Measurements from ENCODE around the gene ABCG8. TPM values are rescaled to one million over a fixed set of nuclear protein-coding genes. Genes with fewer than 3 reads are reported as not detected.

Gene ABCG8
- total and polyA plus RNA-seq, 10 of the 15 experiments (the other 5 are each of a cell fraction or from before 2014, with no cell fraction given): not detected

- TF ChIP-seq ZNF592 (IDR thresholded peaks at IDR 0.05) (no peak), MEF2A (IDR thresholded peaks at IDR 0.05; ENCODE audit: insufficient read depth, low read depth, low read length) (no peak), FOS (IDR thresholded peaks at IDR 0.05; ENCODE audit: borderline replicate concordance, extremely low read depth, insufficient read length) (no peak), NFIC (IDR thresholded peaks at IDR 0.05; ENCODE audit: low read depth, low read length) (no peak), BCL11A (IDR thresholded peaks at IDR 0.05; ENCODE audit: low read depth, low read length) (no peak), GABPA (IDR thresholded peaks at IDR 0.05; ENCODE audit: low read depth) (no peak), TARDBP (IDR thresholded peaks at IDR 0.05; ENCODE audit: borderline replicate concordance) (no peak), NR2F1 (conservative IDR thresholded peaks at IDR 0.05) (no peak), NFXL1 (IDR thresholded peaks at IDR 0.05; ENCODE audit: borderline replicate concordance) (no peak)
Measured at GRCh38 chr2:43823751-43824150, 15.0 kb upstream of the ABCG8 start (continued).

GRCh38 chr2:43824512-43824911, 14.3 kb upstream of the ABCG8 start:
- ChIA-PET SMC1A (ENCODE audit: uncharacterized antibody, unreplicated experiment) (no interaction called here), RAD21 (ENCODE audit: unreplicated experiment) (no interaction called here), POLR2A (no interaction called here), CTCF (no interaction called here)
- Histone ChIP-seq H3K4me3 (no peak overlapping the region), H3K36me3 (ENCODE audit: control insufficient read depth in 2 of 2, insufficient read depth in 2 of 2, low read length in 1 of 2) (no peaks in the 10 kb centered on the region), H3K9ac (ENCODE audit: control insufficient read depth, insufficient read depth, low read length) (no peak overlapping the region), H3K27me3 (replicated peaks in 1 of 2; ENCODE audit: control insufficient read depth in 2 of 2, insufficient read depth in 2 of 2, low read length in 1 of 2) (no peaks in the 10 kb centered on the region), H3K9me3 (replicated peaks; ENCODE audit: control insufficient read depth, insufficient read depth, low read length) (no peaks in the 10 kb centered on the region), H3K4me2 (ENCODE audit: control insufficient read depth, insufficient read depth) (no peak overlapping the region), H3K4me1 (ENCODE audit: control insufficient read depth, insufficient read depth, low read length) (no peaks in the 10 kb centered on the region), H3K27ac (ENCODE audit: control insufficient read depth, insufficient read depth) (no peak overlapping the region), H2AFZ (ENCODE audit: control insufficient read depth, low read depth, low read length) (no peak overlapping the region), H3K79me2 (ENCODE audit: control insufficient read depth, insufficient read depth, low read length) (no peaks in the 10 kb centered on the region), H4K20me1 (ENCODE audit: control insufficient read depth, insufficient read depth) (no peaks in the 10 kb centered on the region)
- TF ChIP-seq CREB1 (IDR thresholded peaks at IDR 0.05; ENCODE audit: low read depth) (no peak), ZSCAN29 (IDR thresholded peaks at IDR 0.05) (no peak), BRCA1 (IDR thresholded peaks at IDR 0.05; ENCODE audit: low read depth, low read length) (no peak), ZNF622 (IDR thresholded peaks at IDR 0.05) (no peak), EZH2 (IDR thresholded peaks at IDR 0.05; ENCODE audit: borderline replicate concordance, control insufficient read depth, low read depth, low read length) (no peak), USF1 (IDR thresholded peaks at IDR 0.05; ENCODE audit: borderline replicate concordance, extremely low read length, insufficient read depth, low read depth, low read length) (no peak), RELB (IDR thresholded peaks at IDR 0.05; ENCODE audit: low read depth) (no peak), FOXK2 (IDR thresholded peaks at IDR 0.05) (no peak), SIN3A (IDR thresholded peaks at IDR 0.05; ENCODE audit: low read depth, low read length) (no peak)
- in situ Hi-C loops (cut with MboI): no loop called here
- WGBS (ENCODE audit: insufficient coverage, insufficient replicate concordance, low lambda C conversion rate, missing lambda C conversion rate): 50% methylated on average over 2 of the region's 2 CpGs
- intact Hi-C loops (cut with micrococcal nuclease; ENCODE audit: unreplicated experiment): no loop called here
- BruUV-seq (replicated peaks): no TSS peak
- DNase-seq (ENCODE audit: low read depth, low spot score): no peak
- no peak for ATAC-seq
- no peak for FAIRE-seq
